ENCODE measurements around the gene BCL7C. TPM values are rescaled to one million over a fixed set of nuclear protein-coding genes. Genes with fewer than 3 reads are reported as not detected.

BCL7C gene
- total and polyA plus RNA-seq, 2 of the 13 experiments (the other 11 are each of a cell fraction or from before 2014, with no cell fraction given), result 17.7 to 33.8 TPM

DNA sequence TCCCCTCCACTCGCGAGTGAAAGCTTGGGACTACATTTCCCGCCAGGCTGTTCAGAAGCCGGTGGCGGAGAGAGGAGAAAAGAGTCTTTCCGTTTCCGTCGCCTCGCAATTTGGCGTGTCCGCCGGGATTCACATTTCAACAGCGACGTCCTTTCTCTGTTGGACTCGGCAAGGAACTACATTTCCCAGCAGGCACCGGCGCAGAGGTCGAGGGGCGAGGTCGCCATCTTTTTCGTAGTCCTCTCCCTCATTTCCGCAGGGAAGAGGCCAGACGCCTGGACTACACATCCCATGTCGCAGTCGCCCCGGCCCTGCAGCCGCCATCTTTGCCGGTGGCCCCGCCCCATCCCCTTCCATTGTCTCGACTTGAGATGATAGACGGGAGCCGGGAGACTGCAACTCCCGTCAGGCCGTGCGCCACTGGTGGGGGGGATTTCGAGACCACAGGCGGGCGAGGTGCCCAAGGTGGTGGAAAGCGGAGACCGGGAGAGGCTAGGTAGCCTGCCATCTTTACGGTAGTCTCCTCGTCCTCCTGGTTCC lies 28.6 kb upstream of the BCL7C start (continued):
- TF ChIP-seq HNF4G (IDR thresholded peaks at IDR 0.05; ENCODE audit: borderline replicate concordance, low read depth, low read length) (peak; percentile 33; the same call in 1 of the 2 replicates), HNF4G (CRISPR knock-in tag; IDR thresholded peaks at IDR 0.05; ENCODE audit: borderline replicate concordance, low read depth) (peak; percentile 49; the same call in 1 of the 2 replicates), ZNF205 (CRISPR knock-in tag; IDR thresholded peaks at IDR 0.05) (0 out of 2 replicates have a peak, but pooled peaks have one; percentile 47), ZNF598 (CRISPR knock-in tag; IDR thresholded peaks at IDR 0.05; ENCODE audit: borderline replicate concordance) (no peak), ZNF547 (CRISPR knock-in tag; IDR thresholded peaks at IDR 0.05) (no peak; the same call in 1 of the 2 replicates), ZBTB7A (CRISPR knock-in tag; IDR thresholded peaks at IDR 0.05) (no peak; the same call in 1 of the 2 replicates), POLR2A (IDR thresholded peaks at IDR 0.05; ENCODE audit: insufficient read depth in 1 of 2, low read depth in 2 of 2, low read length in 2 of 2) (peak in 1 of 2 experiments; percentile 58; a peak in 2 of 4 replicates), ZNF503 (CRISPR knock-in tag; IDR thresholded peaks at IDR 0.05) (peak; percentile 41), SMYD3 (CRISPR knock-in tag; IDR thresholded peaks at IDR 0.05) (peak; percentile 92; the same call in 1 of the 2 replicates), ZSCAN9 (CRISPR knock-in tag; IDR thresholded peaks at IDR 0.05; ENCODE audit: borderline replicate concordance) (no peak), ZMYM2 (CRISPR knock-in tag; IDR thresholded peaks at IDR 0.05) (no peak), ZNF879 (CRISPR knock-in tag; IDR thresholded peaks at IDR 0.05) (no peak)
- TF ChIP-seq, protein P1, sequence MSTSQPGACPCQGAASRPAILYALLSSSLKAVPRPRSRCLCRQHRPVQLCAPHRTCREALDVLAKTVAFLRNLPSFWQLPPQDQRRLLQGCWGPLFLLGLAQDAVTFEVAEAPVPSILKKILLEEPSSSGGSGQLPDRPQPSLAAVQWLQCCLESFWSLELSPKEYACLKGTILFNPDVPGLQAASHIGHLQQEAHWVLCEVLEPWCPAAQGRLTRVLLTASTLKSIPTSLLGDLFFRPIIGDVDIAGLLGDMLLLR (CRISPR knock-in tag; IDR thresholded peaks at IDR 0.05), result peak; percentile 53; the same call in 1 of the 2 replicates
- TF ChIP-seq, protein P2, sequence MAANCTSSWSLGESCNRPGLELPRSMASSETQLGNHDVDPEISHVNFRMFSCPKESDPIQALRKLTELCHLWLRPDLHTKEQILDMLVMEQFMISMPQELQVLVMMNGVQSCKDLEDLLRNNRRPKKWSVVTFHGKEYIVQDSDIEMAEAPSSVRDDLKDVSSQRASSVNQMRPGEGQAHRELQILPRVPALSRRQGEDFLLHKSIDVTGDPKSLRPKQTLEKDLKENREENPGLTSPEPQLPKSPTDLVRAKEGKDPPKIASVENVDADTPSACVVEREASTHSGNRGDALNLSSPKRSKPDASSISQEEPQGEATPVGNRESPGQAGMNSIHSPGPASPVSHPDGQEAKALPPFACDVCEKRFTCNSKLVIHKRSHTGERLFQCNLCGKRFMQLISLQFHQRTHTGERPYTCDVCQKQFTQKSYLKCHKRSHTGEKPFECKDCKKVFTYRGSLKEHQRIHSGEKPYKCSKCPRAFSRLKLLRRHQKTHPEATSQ (CRISPR knock-in tag; IDR thresholded peaks at IDR 0.05; ENCODE audit: borderline replicate concordance), result no peak; the same call in 1 of the 2 replicates
- TF ChIP-seq, protein P3, sequence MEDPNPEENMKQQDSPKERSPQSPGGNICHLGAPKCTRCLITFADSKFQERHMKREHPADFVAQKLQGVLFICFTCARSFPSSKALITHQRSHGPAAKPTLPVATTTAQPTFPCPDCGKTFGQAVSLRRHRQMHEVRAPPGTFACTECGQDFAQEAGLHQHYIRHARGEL (CRISPR knock-in tag; IDR thresholded peaks at IDR 0.05), result no peak
- TF ChIP-seq, protein P4, sequence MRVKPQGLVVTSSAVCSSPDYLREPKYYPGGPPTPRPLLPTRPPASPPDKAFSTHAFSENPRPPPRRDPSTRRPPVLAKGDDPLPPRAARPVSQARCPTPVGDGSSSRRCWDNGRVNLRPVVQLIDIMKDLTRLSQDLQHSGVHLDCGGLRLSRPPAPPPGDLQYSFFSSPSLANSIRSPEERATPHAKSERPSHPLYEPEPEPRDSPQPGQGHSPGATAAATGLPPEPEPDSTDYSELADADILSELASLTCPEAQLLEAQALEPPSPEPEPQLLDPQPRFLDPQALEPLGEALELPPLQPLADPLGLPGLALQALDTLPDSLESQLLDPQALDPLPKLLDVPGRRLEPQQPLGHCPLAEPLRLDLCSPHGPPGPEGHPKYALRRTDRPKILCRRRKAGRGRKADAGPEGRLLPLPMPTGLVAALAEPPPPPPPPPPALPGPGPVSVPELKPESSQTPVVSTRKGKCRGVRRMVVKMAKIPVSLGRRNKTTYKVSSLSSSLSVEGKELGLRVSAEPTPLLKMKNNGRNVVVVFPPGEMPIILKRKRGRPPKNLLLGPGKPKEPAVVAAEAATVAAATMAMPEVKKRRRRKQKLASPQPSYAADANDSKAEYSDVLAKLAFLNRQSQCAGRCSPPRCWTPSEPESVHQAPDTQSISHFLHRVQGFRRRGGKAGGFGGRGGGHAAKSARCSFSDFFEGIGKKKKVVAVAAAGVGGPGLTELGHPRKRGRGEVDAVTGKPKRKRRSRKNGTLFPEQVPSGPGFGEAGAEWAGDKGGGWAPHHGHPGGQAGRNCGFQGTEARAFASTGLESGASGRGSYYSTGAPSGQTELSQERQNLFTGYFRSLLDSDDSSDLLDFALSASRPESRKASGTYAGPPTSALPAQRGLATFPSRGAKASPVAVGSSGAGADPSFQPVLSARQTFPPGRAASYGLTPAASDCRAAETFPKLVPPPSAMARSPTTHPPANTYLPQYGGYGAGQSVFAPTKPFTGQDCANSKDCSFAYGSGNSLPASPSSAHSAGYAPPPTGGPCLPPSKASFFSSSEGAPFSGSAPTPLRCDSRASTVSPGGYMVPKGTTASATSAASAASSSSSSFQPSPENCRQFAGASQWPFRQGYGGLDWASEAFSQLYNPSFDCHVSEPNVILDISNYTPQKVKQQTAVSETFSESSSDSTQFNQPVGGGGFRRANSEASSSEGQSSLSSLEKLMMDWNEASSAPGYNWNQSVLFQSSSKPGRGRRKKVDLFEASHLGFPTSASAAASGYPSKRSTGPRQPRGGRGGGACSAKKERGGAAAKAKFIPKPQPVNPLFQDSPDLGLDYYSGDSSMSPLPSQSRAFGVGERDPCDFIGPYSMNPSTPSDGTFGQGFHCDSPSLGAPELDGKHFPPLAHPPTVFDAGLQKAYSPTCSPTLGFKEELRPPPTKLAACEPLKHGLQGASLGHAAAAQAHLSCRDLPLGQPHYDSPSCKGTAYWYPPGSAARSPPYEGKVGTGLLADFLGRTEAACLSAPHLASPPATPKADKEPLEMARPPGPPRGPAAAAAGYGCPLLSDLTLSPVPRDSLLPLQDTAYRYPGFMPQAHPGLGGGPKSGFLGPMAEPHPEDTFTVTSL (CRISPR knock-in tag; IDR thresholded peaks at IDR 0.05; ENCODE audit: borderline replicate concordance), result no peak; the same call in 1 of the 2 replicates
- TF ChIP-seq, protein P5, sequence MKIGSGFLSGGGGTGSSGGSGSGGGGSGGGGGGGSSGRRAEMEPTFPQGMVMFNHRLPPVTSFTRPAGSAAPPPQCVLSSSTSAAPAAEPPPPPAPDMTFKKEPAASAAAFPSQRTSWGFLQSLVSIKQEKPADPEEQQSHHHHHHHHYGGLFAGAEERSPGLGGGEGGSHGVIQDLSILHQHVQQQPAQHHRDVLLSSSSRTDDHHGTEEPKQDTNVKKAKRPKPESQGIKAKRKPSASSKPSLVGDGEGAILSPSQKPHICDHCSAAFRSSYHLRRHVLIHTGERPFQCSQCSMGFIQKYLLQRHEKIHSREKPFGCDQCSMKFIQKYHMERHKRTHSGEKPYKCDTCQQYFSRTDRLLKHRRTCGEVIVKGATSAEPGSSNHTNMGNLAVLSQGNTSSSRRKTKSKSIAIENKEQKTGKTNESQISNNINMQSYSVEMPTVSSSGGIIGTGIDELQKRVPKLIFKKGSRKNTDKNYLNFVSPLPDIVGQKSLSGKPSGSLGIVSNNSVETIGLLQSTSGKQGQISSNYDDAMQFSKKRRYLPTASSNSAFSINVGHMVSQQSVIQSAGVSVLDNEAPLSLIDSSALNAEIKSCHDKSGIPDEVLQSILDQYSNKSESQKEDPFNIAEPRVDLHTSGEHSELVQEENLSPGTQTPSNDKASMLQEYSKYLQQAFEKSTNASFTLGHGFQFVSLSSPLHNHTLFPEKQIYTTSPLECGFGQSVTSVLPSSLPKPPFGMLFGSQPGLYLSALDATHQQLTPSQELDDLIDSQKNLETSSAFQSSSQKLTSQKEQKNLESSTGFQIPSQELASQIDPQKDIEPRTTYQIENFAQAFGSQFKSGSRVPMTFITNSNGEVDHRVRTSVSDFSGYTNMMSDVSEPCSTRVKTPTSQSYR (CRISPR knock-in tag; IDR thresholded peaks at IDR 0.05; ENCODE audit: borderline replicate concordance), result no peak

All from HepG2 (cell line).